HG02943 (cell line): ENCODE results near the gene HP1BP3.

Experiments used
- ATAC-seq: cut with Tn5 transposase; IDR thresholded peaks from one replicate; pipeline ENCODE4 v1.9.1; 2021; ENCODE audit warnings: mild to moderate bottlenecking, low read depth, moderate library complexity; ENCODE audit not compliant: unreplicated experiment

HP1BP3 gene

GRCh38 chr1:20771780-20772179 lies 15.3 kb downstream of the HP1BP3 start:
- ATAC-seq: no peak

GRCh38 chr1:20770314-20771087 lies 16.6 kb downstream of the HP1BP3 start:
- ATAC-seq: no peak

GRCh38 chr1:20767271-20767670 lies 19.8 kb downstream of the HP1BP3 start:
- no peak for ATAC-seq

DNA sequence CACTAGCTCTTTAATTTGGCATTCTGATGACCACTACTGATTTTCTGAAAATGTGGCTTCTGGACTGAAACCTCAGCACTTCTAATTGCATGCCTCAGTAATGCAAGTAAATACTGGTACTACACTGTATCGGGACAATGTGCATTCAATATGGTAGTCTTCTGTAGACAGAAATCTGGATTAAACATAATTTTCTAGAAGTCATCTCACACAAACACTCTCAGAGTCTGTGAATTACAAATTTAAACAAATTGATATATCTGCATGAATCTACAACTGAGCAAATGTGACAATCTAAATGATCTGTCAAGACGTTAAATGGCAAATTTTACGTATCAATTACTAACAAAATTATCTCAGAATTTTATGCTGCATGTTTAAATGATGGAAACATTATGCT lies 23.7 kb downstream of the HP1BP3 start:
- no peak for ATAC-seq

GRCh38 chr1:20760322-20760721 lies 26.8 kb downstream of the HP1BP3 start:
- no peak for ATAC-seq

DNA sequence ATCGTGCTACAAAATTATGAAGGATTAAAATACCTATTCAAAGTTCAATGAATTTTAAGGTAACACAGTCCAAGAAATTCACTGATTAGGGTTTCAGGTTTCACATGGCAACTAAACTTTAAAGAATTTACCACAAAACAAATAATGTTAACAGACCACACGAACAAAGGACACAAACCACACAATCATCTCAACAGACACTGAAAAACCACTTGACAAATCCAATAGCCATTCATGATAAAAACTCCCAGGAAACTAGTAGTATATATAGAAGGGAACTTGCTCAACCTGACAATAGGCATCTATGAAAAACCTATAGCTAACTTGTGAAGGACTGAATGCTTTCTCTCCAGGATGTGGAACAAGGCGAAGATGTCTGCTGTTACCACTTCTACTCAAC lies 33.5 kb downstream of the HP1BP3 start:
- no peak for ATAC-seq

- no peak for ATAC-seq
These were observed 35.6 kb downstream of the HP1BP3 start for GRCh38 chr1:20751462-20751990.

GRCh38 chr1:20742671-20743070 lies 44.4 kb downstream of the HP1BP3 start:
- no peak for ATAC-seq

DNA sequence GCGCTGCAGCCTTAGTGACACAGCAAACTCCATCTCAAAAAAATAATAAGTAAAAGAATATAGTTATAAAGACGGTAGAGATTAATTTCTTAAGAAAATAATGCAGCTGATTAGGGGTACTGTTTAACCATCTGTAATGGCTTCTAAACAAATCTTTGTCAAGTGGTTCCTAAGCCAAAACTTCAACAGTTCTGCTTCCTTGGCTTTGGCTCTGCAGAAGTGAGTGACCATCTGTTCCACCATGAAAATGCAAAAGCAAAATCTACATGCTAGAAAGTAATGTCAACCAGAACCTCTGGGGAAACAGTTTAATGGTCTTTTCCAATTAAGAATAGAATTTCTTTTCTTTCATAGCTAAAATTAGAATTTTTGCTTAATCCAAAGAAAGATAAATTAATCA lies 46.3 kb downstream of the HP1BP3 start:
- ATAC-seq: no peak

DNA sequence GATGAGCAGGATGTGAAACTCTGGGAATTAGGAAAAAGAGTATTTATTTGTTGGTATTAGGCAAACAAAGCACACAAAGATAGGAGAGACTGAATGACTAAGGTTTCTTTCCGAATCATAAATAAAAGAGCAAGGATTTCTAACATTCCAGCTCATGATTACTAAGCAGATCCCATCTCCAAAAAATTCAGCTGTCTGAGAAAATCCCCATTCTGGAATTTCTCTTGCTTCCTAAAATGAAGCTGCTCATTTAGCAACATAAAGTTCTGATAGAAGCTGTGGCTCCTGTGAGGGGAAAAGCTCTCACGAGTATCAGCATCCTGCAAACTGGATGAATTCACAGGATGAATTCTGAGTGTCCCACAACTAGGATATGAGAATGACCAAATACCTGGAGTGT lies 47.9 kb downstream of the HP1BP3 start:
- no peak for ATAC-seq

GRCh38 chr1:20735581-20736111 lies 51.5 kb downstream of the HP1BP3 start:
- no peak for ATAC-seq

DNA sequence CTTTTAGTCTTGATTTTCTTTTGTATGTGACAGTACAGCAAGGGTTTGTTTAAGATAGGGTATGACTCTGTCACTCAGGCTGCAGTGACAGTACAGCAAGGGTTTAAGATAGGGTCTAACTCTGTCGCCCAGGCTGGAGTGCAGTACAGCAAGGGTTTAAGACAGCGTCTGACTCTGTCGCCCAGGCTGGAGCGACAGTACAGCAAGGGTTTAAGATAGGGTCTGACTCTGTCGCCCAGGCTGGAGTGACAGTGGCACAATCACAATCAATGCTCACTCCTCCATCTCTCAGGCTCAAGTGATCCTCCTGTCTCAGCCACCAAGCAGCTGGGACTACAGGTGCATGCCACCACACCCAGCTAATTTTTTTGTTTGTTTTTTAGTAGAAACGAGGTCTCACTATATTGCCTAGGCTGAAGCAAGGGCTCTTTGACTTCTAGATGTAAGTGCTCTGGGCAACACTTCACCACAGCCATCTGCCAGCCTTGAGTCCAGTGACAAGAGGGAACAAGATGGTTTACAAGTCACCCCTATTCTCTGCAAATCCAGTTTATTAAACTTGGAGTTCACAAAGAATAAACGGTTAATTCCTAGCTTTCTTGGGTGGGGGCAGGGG lies 53.6 kb downstream of the HP1BP3 start:
- ATAC-seq: no peak

- ATAC-seq: no peak
These were observed 54.3 kb downstream of the HP1BP3 start, which contains the start of gene SH2D5 for GRCh38 chr1:20732588-20733359. SH2D5 (minus strand) TSS chr1:20732703; CDS start chr1:20728044, 4,659 bp downstream.

DNA sequence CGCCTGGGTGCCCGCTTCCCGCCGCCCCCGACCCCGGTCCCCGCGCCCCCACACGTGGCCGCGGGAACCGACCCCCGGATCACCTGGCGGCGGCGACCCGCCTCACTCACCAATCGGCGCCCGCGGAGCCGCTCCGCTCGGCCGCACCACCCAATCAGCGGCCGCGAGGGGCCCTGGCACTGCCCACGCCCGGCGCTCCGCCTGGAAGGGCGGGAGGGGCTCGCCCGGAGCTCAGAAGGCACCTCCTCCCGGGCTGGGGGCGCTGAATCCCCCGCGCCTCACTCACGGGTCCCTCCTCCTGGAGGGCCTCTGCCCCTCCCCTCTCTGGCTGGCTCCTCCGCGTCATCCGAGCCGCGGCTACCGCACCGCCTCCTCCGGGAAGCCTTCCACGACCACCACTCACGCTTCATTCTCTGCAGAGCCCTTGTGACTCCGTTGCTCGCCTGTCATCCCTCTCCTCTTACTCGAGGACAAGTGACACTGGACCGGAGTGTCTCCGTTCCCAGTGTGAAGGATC lies 55.0 kb downstream of the HP1BP3 start:
- ATAC-seq: no peak

DNA sequence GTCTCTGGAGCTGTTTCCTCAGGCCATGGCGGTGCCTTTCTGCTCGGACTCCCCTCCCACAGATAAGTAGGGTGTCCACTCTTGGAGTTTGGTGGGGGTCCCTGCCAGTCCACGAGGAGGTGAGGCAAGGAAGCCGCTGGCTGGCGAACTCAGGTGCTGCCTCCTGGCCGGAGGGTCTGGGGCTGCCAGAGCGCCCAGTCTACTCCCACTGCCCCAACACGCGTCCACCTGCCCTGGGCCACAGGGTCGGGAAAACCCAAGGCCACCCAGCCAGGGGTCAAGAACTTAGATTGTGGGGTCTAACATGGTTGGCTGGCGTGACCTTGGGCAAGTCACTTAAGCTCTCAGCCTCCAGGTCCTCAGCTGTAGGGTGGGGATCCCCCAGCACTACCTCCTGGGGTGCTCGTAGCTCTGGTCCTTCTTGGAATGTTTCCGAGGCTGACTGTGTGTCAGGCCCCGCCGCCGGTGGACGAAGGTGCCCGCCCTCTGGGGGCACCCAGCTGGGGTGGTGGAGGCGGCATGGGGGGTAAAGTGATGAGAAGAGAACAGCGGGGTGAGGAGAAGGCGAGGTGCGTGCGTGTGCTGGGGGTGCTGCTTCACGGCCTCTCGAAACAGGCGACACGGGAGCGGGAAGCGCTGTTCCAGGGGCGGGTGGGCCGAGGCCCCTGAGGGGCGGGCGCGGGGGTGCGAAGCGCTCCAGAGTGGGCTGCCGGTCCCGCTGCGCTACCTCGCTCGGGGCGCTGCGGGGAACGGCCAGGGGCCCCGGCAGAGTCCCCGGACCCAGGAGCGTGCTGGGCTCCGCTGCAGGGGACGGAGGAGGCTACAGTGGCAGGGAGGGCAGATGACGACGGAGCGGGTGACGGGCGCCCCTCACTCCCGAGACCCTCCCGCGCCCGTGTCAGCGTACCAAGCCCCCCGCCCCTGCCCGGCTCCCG lies 55.8 kb downstream of the HP1BP3 start:
- no peak for ATAC-seq

GRCh38 chr1:20730690-20731056 lies 56.4 kb downstream of the HP1BP3 start:
- no peak for ATAC-seq

GRCh38 chr1:20729990-20730689 lies 57.0 kb downstream of the HP1BP3 start:
- no peak for ATAC-seq

- no peak for ATAC-seq
These were observed 57.8 kb downstream of the HP1BP3 start for GRCh38 chr1:20729155-20729931.
